Endothelial cell (in vitro differentiated cells): ENCODE data around the gene NCOA3. TPM values are rescaled to one million over a fixed set of nuclear protein-coding genes. Genes with fewer than 3 reads are reported as not detected.

Source experiments
- DNase-seq: peaks from one replicate; pipeline ENCODE4 v3.0.0; 2021; ENCODE audit warnings: low spot score
- H3K27ac Mint-ChIP-seq: one replicate; pipeline ENCODE4 v1.8.0; 2021; ENCODE audit warnings: mixed read lengths, inconsistent platforms; ENCODE audit not compliant: unreplicated experiment
- H3K27me3 Mint-ChIP-seq: one replicate; pipeline ENCODE4 v1.8.0; 2021; ENCODE audit warnings: mild to moderate bottlenecking, moderate library complexity, mixed read lengths, inconsistent platforms; ENCODE audit not compliant: unreplicated experiment
- H3K36me3 Mint-ChIP-seq: one replicate; pipeline ENCODE4 v1.8.0; 2021; ENCODE audit warnings: mild to moderate bottlenecking, low read depth, mixed read lengths, inconsistent platforms; ENCODE audit not compliant: unreplicated experiment
- H3K4me1 Mint-ChIP-seq: one replicate; pipeline ENCODE4 v1.8.0; 2021; ENCODE audit warnings: mild to moderate bottlenecking, mixed read lengths, inconsistent platforms; ENCODE audit not compliant: unreplicated experiment
- H3K4me3 Mint-ChIP-seq: one replicate; pipeline ENCODE4 v1.8.0; 2021; ENCODE audit warnings: mild to moderate bottlenecking, mixed read lengths, inconsistent platforms; ENCODE audit not compliant: unreplicated experiment
- H3K9me3 Mint-ChIP-seq: one replicate; pipeline ENCODE4 v1.8.0; 2021; ENCODE audit warnings: mixed read lengths, inconsistent platforms; ENCODE audit not compliant: unreplicated experiment
- CTCF ChIP-seq: fragments of 200-600 bp; sonication (generic); IDR thresholded peaks from one replicate; pipeline ENCODE4 v1.5.0; 2021; ENCODE audit warnings: antibody characterized with exemption; ENCODE audit not compliant: unreplicated experiment
- total RNA-seq: library from RNA; stranded (reverse); fragmentation: NEBNext Ultra II Directional; extraction: Animal tissue kit (Norgen Biotek cat#: 25700); gene quantifications from one replicate; pipeline ENCODE4 v1.2.1, GENCODE V29; 2021; ENCODE audit not compliant: unreplicated experiment

Gene NCOA3
- total RNA-seq, 1 donor from 2014 or later, result 54.8 TPM

GRCh38 chr20:47670913-47671312 lies 169.2 kb downstream of the NCOA3 start:
- H3K4me3 Mint-ChIP-seq, result no peak overlapping the region
- H3K27ac Mint-ChIP-seq, result no peak overlapping the region
- no peak for TF ChIP-seq CTCF
- peaks cover 20% of the 10 kb centered on the region for H3K36me3 Mint-ChIP-seq
- H3K9me3 Mint-ChIP-seq, result no peaks in the 10 kb centered on the region
- H3K4me1 Mint-ChIP-seq, result peaks cover 9% of the 10 kb centered on the region
- no peak for DNase-seq
- H3K27me3 Mint-ChIP-seq, result peaks cover 24% of the 10 kb centered on the region

- peaks cover 9% of the 10 kb centered on the region for H3K4me1 Mint-ChIP-seq
- H3K27me3 Mint-ChIP-seq, result peaks cover 18% of the 10 kb centered on the region
- TF ChIP-seq CTCF, result no peak
- H3K4me3 Mint-ChIP-seq, result no peak overlapping the region
- H3K27ac Mint-ChIP-seq, result no peak overlapping the region
- no peaks in the 10 kb centered on the region for H3K9me3 Mint-ChIP-seq
- H3K36me3 Mint-ChIP-seq, result peaks cover 12% of the 10 kb centered on the region
- DNase-seq, result no peak
Observed at GRCh38 chr20:47672166-47672565, 170.5 kb downstream of the NCOA3 start.

GRCh38 chr20:47672886-47673670 lies 171.4 kb downstream of the NCOA3 start:
- no peak for DNase-seq
- no peak overlapping the region for H3K27ac Mint-ChIP-seq
- H3K36me3 Mint-ChIP-seq, result peaks cover 9% of the 10 kb centered on the region
- peaks cover 8% of the 10 kb centered on the region for H3K4me1 Mint-ChIP-seq
- H3K27me3 Mint-ChIP-seq, result peaks cover 14% of the 10 kb centered on the region
- H3K9me3 Mint-ChIP-seq, result no peaks in the 10 kb centered on the region
- peak overlapping the region; percentile 48 for H3K4me3 Mint-ChIP-seq
- no peak for TF ChIP-seq CTCF

GRCh38 chr20:47673671-47673955 lies 171.9 kb downstream of the NCOA3 start:
- Mint-ChIP-seq H3K27me3 (peaks cover 14% of the 10 kb centered on the region), H3K4me1 (peaks cover 6% of the 10 kb centered on the region), H3K27ac (no peak overlapping the region), H3K36me3 (peaks cover 8% of the 10 kb centered on the region), H3K9me3 (no peaks in the 10 kb centered on the region), H3K4me3 (no peak overlapping the region)
- DNase-seq, result no peak
- no peak for TF ChIP-seq CTCF

DNA sequence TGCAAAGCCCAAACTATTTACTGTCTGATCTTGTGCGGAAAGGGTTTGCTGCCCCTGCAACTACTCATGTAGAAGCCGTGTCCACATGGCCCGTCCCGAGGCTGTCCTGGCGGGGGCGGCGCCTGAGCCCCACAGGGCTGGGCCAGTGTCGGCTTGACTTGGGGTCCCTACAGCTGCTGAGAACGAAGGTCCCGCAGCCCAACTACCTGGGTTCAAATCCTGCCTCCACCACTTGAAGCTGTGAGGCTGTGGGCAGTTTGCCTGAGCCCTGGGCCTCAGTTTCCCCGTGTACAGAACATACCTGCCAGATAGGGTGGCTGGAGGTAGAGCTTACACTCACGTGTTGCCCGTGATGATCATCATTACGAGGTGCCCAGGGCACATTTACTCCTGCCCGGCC lies 172.5 kb downstream of the NCOA3 start:
- no peak for TF ChIP-seq CTCF
- Mint-ChIP-seq H3K27me3 (peaks cover 11% of the 10 kb centered on the region), H3K36me3 (peaks cover 4% of the 10 kb centered on the region), H3K27ac (no peak overlapping the region), H3K4me1 (peaks cover 6% of the 10 kb centered on the region), H3K9me3 (no peaks in the 10 kb centered on the region), H3K4me3 (no peak overlapping the region)
- DNase-seq, result no peak
